GM23338 (cell line): Measurements from ENCODE around the gene SCNN1A. TPM values are rescaled to one million over a fixed set of nuclear protein-coding genes. Genes with fewer than 3 reads are reported as not detected.
A peak's percentile ranks its signal among the peaks of the same experiment; 100 is the strongest.

Experiments used
- ATAC-seq: fragments of 200-7000 bp; cut with Tn5 transposase; 3 replicates; pipeline ENCODE4 v1.9.1; 2020
- DNase-seq: peaks from one replicate; pipeline ENCODE4 v3.0.0-alpha.2; 2015; ENCODE audit warnings: low spot score
- H2AFZ ChIP-seq: fragments of 200-600 bp; sonication (generic); 2 replicates; pipeline ENCODE4 v1.8.0; 2016; ENCODE audit warnings: antibody characterized with exemption, mild to moderate bottlenecking, moderate library complexity
- H3F3A ChIP-seq: fragments of 200-600 bp; sonication (generic); replicated peaks from 2 replicates; pipeline ENCODE4 v1.8.0; 2017; ENCODE audit warnings: antibody characterized with exemption, mixed run types, low read depth
- H3K27ac ChIP-seq: fragments of 200-600 bp; sonication (generic); 2 replicates; pipeline ENCODE4 v1.6.1; 2016; ENCODE audit warnings: low read depth
- H3K27me3 ChIP-seq: fragments of 200-600 bp; sonication (generic); 2 replicates; pipeline ENCODE4 v1.8.0; 2016; ENCODE audit warnings: mild to moderate bottlenecking, mixed run types, moderate library complexity; ENCODE audit not compliant: insufficient read depth
- H3K36me3 ChIP-seq: fragments of 200-600 bp; sonication (generic); 2 replicates; pipeline ENCODE4 v1.8.0; 2016; ENCODE audit warnings: mild to moderate bottlenecking; ENCODE audit not compliant: insufficient read depth
- H3K4me1 ChIP-seq: fragments of 200-600 bp; sonication (generic); 2 replicates; pipeline ENCODE4 v1.8.0; 2016; ENCODE audit warnings: mild to moderate bottlenecking, moderate library complexity; ENCODE audit not compliant: insufficient read depth
- H3K4me2 ChIP-seq: fragments of 200-600 bp; sonication (generic); 2 replicates; pipeline ENCODE4 v1.7.1; 2017; ENCODE audit warnings: mixed run types
- H3K4me3 ChIP-seq: fragments of 200-600 bp; sonication (generic); 2 replicates; pipeline ENCODE4 v1.6.1; 2016; ENCODE audit warnings: mixed run types
- H3K79me2 ChIP-seq: fragments of 200-600 bp; sonication (generic); replicated peaks from 2 replicates; pipeline ENCODE4 v1.8.0; 2017; ENCODE audit warnings: mild to moderate bottlenecking; ENCODE audit not compliant: insufficient read depth
- H3K9me2 ChIP-seq: fragments of 200-600 bp; sonication (generic); 2 replicates; pipeline ENCODE4 v1.8.0; 2017; ENCODE audit not compliant: insufficient read depth
- H4K20me1 ChIP-seq: fragments of 200-600 bp; sonication (generic); replicated peaks from 2 replicates; pipeline ENCODE4 v1.8.0; 2017; ENCODE audit warnings: mild to moderate bottlenecking; ENCODE audit not compliant: insufficient read depth
- H3K27ac Mint-ChIP-seq: 2 replicates; pipeline ENCODE4 v1.8.0; 2020; ENCODE audit warnings: inconsistent platforms, mild to moderate bottlenecking, moderate library complexity, mixed read lengths
- H3K27me3 Mint-ChIP-seq: 3 replicates; pipeline ENCODE4 v1.8.0; 2022; ENCODE audit warnings: low read depth, mild to moderate bottlenecking, moderate library complexity, mixed read lengths, inconsistent platforms; ENCODE audit not compliant: insufficient read depth, poor library complexity
- H3K36me3 Mint-ChIP-seq: 3 replicates; pipeline ENCODE4 v1.8.0; 2021; ENCODE audit warnings: low read depth, mild to moderate bottlenecking, inconsistent platforms, moderate library complexity, mixed read lengths
- H3K4me1 Mint-ChIP-seq: 3 replicates; pipeline ENCODE4 v1.8.0; 2020; ENCODE audit warnings: mild to moderate bottlenecking, inconsistent platforms, mixed read lengths
- H3K4me3 Mint-ChIP-seq: 3 replicates; pipeline ENCODE4 v1.8.0; 2021; ENCODE audit warnings: moderate library complexity, mild to moderate bottlenecking, inconsistent platforms, mixed read lengths
- H3K9me3 Mint-ChIP-seq: 3 replicates; pipeline ENCODE4 v1.8.0; 2020; ENCODE audit warnings: moderate library complexity, mild to moderate bottlenecking, inconsistent platforms, mixed read lengths
- EZH2 ChIP-seq: fragments of 200-600 bp; sonication (generic); IDR thresholded peaks from one replicate; pipeline ENCODE4 v1.8.0; 2017; ENCODE audit warnings: antibody characterized with exemption, mild to moderate bottlenecking, low read depth; ENCODE audit not compliant: unreplicated experiment
- ZNF462 ChIP-seq: fragments of 250-450 bp; sonication (Bioruptor Pico); IDR thresholded peaks from 2 replicates; pipeline ENCODE4 v1.5.0; 2020; ENCODE audit warnings: mild to moderate bottlenecking, moderate library complexity
- polyA plus RNA-seq: library from polyadenylated mRNA; unstranded; fragments of >200 nt; fragmentation: Nextera tagmentation; extraction: Ambion mirVana; gene quantifications from 2 replicates; pipeline ENCODE4 v1.2.1, GENCODE V29; 2016
- total RNA-seq: library from RNA; depleted of rRNA; stranded (reverse); fragments of >200 nt; shearing (Covaris generic); gene quantifications from 2 replicates; pipeline ENCODE4 v1.2.3, GENCODE V29; 2014

The SCNN1A gene
- total and polyA plus RNA-seq, 2 experiments from 2014 or later: 37.1 to 125 TPM

GRCh38 chr12:6341417-6342139 lies 33.8 kb downstream of the SCNN1A start, which contains the start of gene TNFRSF1A (continued):
- no peak for TF ChIP-seq ZNF462 (CRISPR knock-in tag)

- no peaks in the 10 kb centered on the region for H3K27me3 ChIP-seq
- H4K20me1 ChIP-seq: 0 out of 2 replicates have a peak, but pooled peaks cover 3% of the 10 kb centered on the region
- H3F3A ChIP-seq: peaks cover 18% of the 10 kb centered on the region
- H3K4me2 ChIP-seq: peak overlapping the region; percentile 96
- peaks cover 66% of the 10 kb centered on the region for H3K4me1 ChIP-seq
- no peak; the same call in 2 of the 3 replicates for ATAC-seq
- no peak overlapping the region for H2AFZ ChIP-seq
- Mint-ChIP-seq H3K4me3 (no peak overlapping the region), H3K27me3 (peaks cover 9% of the 10 kb centered on the region), H3K4me1 (peaks cover 20% of the 10 kb centered on the region), H3K9me3 (no peaks in the 10 kb centered on the region), H3K27ac (peak overlapping the region; percentile 79), H3K36me3 (peaks cover 6% of the 10 kb centered on the region; the same call in 1 of the 3 replicates)
- peak overlapping the region; percentile 96 for H3K4me3 ChIP-seq
- no peak for TF ChIP-seq ZNF462 (CRISPR knock-in tag)
- no peak for TF ChIP-seq EZH2
- no peaks in the 10 kb centered on the region for H3K36me3 ChIP-seq
- H3K27ac ChIP-seq: peak overlapping the region; percentile 90
- H3K79me2 ChIP-seq: peaks cover 51% of the 10 kb centered on the region
- no peaks in the 10 kb centered on the region for H3K9me2 ChIP-seq
- DNase-seq: no peak
Observed at GRCh38 chr12:6340745-6341416, 34.5 kb downstream of the SCNN1A start.
